ENCODE data around the gene ZNF683.

GRCh38 chr1:26411624-26412074 is 39.1 kb upstream of the ZNF683 start:
- TF ChIP-seq, protein P1, sequence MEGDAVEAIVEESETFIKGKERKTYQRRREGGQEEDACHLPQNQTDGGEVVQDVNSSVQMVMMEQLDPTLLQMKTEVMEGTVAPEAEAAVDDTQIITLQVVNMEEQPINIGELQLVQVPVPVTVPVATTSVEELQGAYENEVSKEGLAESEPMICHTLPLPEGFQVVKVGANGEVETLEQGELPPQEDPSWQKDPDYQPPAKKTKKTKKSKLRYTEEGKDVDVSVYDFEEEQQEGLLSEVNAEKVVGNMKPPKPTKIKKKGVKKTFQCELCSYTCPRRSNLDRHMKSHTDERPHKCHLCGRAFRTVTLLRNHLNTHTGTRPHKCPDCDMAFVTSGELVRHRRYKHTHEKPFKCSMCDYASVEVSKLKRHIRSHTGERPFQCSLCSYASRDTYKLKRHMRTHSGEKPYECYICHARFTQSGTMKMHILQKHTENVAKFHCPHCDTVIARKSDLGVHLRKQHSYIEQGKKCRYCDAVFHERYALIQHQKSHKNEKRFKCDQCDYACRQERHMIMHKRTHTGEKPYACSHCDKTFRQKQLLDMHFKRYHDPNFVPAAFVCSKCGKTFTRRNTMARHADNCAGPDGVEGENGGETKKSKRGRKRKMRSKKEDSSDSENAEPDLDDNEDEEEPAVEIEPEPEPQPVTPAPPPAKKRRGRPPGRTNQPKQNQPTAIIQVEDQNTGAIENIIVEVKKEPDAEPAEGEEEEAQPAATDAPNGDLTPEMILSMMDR (IDR thresholded peaks at IDR 0.05) = no peak
- TF ChIP-seq POLR2A (IDR thresholded peaks at IDR 0.05) (no peak), EP300 (IDR thresholded peaks at IDR 0.05) (no peak)

Data from tibial nerve (tissue), 4 donors.